HuH-7 (cell line): ENCODE data around the gene LRRC14B.

Source experiments
- DNase-seq: peaks from one replicate; pipeline ENCODE4 v3.0.0; 2011; ENCODE audit warnings: low spot score

Gene LRRC14B

DNA sequence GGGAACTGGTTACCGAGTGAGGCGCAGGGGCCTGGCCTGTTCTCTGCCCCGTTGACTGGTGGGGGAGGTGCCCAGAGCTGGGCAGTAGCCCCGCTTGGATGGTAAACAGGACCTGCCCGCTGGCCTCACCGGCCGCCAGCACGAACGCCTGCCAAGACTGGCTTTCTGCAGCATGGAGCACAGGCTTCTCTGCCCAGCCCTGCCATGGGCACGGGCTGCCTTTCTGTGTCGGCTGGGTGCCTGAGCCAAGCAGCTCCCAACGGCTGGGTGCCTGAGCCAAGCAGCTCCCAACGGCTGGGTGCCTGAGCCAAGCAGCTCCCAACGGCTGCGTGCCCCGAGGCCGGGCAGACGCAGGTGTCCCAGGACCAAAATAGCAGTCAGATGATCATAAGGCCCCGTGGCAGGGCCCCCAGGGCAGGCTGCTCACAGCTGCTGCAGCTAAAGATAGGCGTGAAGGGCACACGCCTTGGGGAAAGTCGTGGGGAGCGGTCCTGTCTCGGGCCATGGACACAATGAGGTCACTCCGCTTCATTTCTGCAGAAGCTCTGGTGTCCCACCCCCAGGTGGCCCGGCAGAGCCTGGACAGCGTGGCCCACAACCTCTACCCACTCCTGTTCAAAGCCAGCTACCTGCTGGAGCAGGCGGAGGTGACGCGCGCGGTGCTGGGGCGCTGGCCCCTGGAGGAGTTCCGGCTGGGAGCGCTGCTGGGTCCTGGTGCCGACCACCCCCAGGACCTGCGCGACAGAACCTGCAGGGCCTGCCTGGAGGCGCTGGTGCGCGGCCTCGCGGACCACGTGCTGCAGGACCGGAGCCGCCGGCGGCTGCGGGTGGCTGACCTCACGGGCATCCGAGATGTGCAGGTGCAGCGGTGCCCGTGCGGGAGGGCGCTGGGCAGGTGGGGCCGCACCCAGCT, at the start of gene LRRC14B:
LRRC14B (plus strand) TSS at position 460 of the 913 bp plus-strand sequence; CDS start at position 504, 44 bp downstream.
- no peak for DNase-seq

DNA sequence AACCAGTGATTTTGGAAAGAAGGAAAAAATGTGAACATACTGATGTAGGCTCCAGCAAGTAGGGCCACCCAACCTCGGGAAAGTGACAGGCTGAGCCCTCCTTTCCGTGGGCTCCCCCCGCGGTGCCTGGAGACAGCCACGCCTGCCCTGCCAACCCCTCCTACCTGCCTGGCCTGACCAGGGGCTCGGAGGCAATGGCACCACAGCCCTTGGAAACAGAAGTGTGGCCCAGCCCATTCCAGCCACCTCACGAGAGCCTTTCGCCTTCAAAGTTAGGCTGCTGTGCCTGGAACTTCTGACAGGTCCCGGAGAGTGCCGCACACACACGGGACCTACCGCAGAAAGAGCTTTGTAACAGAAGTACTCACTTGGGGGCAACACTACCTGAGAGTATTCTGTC, 49.5 kb upstream of the LRRC14B start:
- no peak for DNase-seq

DNA sequence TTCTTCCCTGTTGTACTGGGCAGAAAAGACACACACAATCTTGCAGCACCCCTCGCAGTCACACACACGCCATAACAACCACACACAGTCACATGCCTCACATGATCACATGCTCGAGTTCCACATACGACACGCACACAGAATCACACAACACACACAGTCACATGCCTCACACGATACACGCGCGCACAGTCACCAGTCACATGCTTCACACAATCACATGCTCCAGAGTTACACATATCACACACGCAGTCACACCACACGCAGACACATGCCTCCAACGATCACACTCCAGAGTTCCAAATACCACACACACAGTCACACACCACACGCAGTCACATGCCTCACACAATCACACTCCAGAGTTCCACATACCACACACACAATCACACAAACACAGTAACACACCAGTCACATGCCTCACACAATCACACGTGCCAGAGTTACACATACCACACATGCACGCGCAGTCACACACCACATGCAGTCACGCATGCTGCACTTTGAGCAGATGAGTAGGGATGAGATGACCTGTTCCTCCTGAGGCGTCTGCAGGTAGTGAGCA, 49.0 kb upstream of the LRRC14B start:
- DNase-seq = no peak

DNA sequence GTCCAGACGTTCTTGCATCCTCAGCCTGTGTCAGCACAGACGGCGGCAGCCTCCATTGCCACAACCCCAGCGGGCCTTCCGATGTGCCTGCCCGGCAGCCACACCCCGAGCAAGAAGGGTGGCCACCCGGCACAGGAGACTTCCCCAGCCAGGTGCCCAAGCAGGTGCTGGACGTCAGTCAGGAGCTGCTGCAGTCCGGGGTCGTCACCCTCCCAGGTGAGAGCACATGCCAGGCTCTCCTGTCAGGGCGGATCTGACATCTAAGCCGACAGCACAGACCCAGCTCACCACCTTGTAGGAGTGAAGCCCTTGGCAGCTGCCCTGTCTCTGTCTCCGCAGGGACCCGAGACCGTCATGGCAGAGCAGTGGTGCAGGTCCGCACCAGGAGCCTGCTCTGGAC, 48.3 kb upstream of the LRRC14B start:
- no peak for DNase-seq

DNA sequence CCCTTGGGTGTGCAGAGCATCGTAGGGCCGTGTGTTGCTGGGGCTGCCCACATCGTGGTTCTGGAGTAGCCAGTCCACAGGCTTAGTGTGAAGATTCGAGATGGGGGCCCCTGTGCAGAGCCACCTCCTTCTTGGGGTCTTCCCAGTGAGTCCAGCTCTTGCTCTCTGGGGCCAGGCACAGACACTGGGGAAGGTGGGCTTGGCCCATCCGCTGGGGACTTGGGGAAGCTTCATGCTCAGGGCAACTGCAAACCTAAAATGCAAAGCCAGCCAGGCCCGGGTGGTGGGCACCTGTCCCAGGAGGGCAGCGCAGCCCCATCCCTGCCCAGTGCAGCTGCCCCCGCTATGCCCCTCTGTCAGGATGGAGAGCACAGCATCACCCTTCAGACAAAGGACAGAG, 46.4 kb upstream of the LRRC14B start:
- no peak for DNase-seq

DNA sequence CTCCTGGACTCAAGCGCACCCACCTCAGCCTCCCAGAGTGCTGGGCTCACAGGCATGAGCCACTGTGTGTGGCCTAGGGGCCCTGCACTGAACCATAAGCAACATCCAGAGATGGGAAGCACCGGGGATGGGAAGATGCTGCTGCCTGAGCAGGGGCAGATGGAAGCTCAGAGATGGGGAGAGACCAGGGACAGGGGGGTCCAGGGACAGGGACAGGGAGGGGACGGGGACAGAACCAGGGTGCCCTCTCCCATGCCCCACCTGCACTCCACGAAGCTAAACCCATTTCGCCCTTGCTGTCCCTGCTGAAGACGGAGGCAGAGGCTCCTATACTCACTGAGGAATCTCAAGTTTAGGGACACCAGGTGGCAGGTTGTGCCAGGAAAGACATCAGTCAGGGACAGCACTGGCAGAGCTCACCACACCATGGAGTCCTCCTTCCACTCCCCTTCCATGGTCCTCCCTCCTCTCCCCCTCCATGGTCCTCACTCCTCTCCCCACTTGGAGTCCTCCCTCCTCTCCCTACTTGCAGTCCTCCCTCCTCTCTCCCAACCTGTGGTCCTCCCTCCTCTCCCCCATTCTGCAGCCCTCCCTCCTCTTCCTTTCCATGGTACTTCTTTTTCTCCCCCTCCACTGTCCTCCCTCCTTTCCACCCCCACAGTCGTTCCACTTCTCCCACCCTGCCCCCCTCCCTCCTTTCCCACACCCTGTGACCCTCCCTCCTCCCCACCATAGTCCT, 45.5 kb upstream of the LRRC14B start:
- DNase-seq = no peak

DNA sequence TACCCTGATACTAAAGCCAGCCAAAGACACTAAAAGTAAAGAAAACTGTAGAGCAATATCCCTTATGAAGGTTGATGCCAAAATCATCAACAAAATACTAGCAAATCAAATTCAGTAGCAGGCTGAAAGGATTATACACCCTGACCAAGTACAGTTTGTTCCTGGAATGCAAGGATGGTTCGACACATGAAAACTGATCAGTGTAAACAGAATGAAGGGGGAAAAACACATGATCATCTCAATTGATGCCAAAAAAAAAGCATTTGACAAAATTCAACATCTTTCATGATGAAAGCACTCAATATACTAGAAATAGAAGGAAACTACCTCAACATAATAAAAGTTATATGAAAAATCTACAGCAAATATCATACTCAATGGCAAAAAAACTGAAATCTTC, 43.5 kb upstream of the LRRC14B start:
- DNase-seq = no peak

DNA sequence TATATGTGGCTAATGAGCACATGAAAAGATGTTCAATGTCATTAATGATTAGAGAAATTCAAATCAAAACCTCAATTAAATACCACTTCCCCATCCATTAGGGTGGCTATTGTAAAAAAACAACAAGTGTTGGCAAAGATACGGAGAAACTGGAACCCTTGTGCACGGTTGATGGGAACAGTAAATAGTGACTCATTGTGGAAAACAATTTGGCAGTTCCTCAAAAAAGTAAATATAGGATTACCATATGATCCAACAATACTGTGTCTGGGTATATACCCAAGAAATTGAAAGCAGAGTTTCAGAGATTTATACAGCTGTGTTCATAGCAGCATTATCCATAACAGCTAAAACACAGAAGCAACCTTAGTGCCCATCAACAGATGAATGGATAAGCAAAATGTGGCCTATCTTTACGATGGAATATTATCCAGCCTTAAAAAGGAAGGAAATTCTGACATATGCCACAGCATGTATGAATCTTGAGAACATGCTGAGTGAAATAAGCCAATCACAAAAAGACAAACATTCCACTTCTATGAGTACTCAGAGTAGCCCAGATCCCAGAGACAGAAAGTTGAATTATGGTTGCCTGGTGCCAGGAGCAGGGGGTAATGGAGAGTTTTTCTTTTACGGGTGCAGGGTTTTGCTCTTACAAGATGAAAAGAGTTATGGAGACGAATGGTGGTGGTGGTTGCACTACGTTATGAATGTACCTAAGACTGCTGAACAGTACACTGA, 41.4 kb upstream of the LRRC14B start:
- no peak for DNase-seq

DNA sequence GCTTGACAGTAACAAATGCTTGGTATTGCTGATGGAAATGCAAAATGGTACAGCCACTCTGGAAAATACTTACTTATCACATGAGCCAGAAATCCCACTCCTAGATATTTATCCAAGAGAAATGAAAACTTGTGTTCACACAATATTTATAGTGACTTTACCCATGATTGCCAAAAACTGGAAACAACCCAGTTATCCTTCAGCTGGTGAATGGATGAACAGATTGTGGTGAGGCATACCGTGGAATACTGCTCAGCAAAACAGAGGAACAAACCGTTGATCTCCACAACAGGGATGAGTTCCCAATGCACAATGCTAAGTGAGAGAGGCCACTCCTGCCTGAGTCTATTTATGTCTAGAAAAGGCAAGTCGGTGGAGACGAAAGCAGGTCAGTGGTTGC, 40.5 kb upstream of the LRRC14B start:
- no peak for DNase-seq

DNA sequence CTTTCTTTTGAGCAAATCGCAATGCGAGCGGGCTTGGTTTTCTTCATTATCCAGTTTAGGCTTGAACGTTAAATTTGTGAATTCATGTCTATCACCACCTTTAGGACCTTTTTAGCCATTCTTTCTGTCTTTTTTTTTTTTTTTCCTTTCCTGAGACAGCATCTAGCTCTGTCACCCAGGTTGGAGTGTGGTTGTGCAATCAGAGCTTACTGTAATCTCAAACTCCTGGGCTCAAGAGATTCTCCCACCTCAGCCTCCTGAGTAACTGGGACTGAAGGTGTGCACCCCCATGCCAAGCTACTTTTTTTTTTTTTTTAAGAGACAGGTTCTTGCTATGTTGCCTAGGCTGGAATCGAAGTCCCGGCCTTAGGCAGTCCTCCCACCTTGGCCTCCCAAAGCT, 39.2 kb upstream of the LRRC14B start:
- no peak for DNase-seq

DNA sequence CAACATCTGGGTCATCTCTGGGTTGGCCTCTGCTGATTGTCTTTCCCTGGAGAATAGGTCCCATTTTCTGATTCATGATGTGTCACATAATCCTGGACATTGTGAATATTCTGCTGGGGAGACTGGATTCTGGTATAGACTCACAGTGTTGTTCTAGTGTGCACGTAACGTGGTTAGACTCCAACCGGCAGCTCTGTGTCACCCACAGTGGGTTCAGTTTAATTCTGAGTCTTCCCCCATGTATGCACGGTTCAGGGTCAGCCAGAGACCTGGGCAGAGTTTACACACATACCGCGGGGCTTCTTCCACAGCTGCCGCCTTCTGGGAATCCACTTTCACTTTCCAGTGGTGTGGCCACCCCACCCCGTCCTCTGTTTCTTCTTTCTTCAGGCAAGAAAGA, 38.0 kb upstream of the LRRC14B start:
- no peak for DNase-seq

DNA sequence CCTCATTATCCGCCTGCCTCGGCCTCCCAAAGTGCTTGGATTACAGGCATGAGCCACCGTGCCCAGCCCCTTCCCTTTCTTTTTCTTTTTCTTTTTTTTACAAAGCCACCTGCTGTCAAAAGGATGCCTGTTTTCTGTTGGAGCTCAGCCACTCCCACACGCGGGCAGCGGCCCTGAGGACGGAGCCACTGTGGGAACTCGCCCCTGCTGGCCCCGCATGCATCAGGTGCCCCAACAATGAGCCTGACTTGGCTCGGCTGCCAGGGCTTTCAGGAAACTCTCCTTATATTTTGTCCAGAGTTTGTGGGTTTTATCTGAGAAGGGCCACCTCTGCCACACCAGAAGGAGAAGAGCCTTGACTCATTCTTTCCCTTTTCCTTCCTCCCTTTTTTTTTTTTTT, 37.1 kb upstream of the LRRC14B start:
- DNase-seq = no peak

DNA sequence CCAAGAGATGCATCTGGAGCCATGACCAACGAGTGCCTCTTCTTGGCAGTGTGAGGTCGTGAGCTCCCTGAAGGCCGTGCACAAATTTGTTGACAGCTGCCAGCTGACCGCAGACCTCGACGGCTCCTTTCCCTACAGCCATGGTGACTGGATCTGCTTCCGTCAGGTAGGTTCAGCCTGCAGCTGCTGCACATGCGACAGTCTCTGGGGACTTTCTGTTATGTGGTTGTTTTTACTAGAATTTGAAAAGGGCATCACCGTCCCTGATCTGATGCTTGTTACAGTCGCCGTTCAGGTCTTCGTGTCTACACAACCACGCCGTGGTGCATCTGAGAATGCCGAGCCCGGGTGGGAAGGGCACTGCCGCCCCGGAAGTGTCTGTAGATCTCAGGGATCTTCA, 36.5 kb upstream of the LRRC14B start:
- DNase-seq = no peak

DNA sequence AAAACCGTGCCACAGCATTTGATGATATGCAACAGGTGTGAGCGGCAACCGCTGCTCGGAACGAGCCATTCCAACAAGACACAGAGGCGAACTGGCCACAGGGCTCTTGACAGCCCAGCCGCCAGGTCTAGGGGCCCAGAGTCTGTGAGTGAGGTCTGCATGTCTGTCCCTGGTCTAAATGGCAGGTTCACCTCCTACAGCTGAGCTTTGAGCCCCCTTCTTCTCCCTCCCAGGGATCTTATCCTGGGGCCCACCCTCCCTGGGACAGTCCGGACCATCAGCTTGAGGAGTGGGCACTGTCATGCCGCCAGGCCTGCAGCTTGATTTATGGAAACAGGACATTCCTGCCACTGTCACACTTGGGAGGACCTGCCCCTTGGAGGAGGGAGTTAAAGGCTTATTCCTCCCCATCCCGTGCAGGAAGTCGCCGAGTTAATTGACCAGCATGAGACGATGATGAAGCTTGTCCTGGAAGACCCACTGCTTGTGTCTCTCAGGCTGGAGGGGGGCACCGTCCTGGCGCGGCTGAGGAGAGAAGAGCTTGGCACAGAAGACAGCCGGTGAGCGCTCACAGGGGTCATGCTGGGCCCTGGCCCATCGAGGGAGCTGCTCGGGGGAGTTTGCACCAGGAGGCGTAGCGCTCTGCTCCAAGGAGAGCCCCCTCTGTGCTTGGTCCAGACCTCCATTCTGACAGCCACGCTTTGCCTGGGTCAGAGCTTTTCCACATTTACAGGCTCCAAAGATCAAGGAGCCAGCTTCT, 35.5 kb upstream of the LRRC14B start:
- no peak for DNase-seq

DNA sequence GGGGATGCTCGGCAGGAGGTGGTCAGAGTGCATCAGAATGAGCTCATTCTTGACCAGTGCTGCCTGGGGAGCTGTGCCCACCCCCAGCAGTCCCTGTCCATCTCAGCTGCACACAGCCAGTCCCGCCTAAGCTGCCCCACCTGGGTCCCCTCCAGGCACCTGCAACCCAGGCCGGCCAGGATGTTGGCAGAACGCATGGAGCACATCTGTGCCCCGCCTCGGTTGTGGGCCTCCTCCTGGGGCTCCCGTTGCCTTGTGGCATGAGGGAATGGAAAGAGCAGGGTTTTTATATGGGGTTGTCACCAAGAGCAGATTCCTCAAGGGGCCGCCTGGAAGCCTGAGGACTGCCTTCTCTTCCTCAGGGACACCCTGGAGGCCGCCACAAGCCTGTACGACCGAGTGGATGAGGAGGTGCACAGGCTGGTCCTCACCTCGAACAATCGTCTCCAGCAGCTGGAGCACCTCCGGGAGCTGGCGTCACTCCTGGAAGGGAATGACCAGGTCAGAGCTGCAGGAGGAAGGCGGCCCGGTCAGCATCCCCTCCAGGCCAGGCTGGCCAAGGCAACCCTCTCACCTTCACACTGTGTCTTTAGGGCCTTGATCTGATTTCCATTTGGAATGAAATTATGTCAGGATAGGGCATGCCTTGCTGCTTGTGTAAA, 34.8 kb upstream of the LRRC14B start:
- no peak for DNase-seq

DNA sequence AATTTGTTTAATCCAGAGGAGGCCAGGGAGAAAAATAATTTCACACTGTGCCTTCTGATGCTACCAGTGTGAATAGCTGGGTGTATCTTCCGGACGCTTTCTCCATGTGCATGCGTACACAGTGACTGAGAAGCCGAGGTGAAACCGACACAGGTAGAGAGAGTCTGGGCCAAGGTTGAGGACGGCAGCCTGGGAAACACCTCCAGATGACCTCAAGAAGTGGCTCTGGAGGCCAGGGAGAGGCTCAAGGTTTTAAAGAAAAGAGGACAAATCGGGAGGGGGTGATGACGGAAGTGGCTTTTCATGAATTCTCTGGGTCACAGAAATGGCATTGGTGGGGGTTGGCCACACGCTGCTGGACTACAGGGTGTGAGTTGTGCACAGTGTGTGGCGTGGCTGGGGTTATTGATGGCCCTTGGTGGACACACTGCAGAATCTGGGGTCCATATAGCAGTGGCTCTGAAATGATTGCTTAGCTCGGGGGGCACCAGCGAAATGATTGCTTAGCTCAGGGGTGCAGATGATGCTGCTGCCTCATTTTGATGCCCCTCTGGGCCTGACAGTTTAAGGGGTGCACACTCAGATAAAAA, 34.1 kb upstream of the LRRC14B start:
- no peak for DNase-seq

DNA sequence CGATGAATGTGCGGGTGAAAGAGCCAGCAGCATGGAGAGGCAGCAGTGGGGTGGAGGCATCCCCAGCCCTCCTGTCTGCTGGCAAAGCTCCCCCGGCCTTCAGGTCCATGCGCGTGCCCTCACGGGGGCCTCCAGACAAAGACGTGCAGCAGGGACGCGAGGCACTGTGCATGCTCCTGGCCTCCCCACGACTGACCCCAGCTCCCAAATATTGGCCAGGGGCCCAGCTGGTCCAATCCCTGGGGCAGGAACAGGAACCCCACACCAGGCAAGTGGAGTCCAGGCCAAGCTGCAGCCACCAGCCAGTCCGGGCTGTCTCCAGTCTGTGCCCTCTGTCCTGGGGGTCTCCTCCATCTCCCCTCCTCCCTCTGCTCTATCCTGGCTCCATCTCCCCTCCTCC, 33.5 kb upstream of the LRRC14B start:
- DNase-seq = no peak

DNA sequence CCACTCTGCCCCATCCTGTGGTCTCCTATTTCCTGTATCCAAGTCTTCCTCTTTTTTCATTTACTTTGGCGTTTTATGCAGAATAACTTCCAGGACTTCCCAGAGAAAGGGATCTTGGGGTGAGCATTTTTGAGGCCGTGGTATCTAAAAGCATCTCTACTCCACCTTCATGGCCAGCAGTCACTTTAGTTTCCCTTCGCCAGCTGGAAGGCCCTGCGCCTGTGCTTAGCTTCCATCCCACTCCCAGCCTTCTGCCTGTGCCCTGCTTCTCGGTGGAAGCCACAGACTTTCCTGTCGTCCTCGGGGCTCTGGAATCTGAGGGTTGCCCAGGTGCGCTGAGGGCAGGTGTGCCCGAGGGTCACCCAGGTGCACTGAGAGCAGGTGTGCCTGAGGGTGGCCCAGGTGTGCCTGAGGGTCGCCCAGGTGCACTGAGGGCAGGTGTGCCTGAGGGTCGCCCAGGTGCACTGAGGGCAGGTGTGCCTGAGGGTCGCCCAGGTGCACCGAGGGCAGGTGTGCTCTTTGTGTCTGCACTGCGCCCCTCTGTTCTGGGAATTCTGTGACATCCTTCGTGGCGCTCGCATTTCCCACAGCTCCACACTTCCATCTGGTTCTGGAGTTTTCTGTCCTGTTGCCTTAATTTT, 32.4 kb upstream of the LRRC14B start:
- DNase-seq = no peak

DNA sequence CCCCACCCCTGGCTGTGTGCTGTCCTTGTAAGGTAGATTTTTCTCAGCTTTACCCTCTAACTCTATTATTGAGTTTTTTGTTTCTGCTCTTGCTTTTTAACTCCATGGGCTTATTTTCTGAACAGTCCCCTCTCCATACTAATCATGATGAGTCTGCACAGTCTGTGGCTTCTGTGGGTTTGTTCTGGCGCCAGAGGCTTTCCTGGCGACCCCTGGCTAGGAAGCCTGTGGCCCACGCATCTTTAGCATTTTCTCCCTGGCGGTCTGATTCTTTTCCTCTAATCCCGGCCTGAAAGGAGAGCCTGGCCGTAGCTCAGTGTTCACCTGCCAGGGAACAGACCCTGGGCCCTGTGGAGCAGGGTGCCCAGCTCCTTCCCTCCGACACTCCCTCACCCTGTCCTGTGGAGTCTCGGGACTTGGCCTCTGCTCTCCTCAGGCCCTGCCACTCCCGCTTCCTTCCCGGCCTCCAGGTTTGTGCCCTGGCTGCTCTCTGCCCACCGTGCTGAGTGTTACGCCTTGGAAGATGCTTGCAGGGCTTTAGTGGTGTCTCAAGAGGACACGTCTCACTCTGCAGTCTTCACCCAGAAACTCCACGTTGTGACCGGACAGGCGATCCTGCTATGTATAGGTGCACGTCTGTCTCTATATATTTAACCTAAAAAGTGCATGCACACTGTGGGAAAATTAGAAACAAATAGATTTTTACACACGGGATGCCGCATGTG, 31.7 kb upstream of the LRRC14B start:
- no peak for DNase-seq

DNA sequence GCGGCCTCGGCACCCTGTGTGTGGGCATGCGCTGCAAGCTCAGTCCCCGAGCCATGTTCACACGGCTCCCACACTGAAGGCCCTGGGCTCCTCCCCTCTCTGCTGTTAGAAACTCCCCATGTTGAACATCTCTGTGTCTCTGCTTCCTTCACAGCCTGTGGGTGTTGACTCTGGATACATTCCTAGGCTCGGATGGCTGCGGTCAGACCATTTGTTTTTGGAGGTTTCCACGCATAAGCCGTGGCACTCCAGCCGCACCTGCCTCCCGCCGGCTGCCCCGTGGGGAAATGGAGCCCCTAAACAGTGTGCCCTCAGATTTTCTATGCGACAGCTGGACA, 31.2 kb upstream of the LRRC14B start:
- DNase-seq = no peak
